Glomerular endothelial cell (primary cell): Measurements from ENCODE around the gene KRTAP10-11. TPM values are rescaled to one million over a fixed set of nuclear protein-coding genes. Genes with fewer than 3 reads are reported as not detected.
"Not testable (repeated sequence)": the region's sequence is repeated elsewhere in the genome, so short reads cannot be mapped to it uniquely, and the experiment has no call there.

Experiments
- DNase-seq: peaks from one replicate; pipeline ENCODE4 v3.0.0-alpha.2; 2011; ENCODE audit warnings: low read depth, low spot score; ENCODE audit errors: extremely low read depth
- total RNA-seq: library from RNA; depleted of rRNA; stranded (reverse); fragments of >200 nt; gene quantifications from 2 replicates; pipeline ENCODE4 v1.2.3, GENCODE V29; 2015

KRTAP10-11 gene
- total RNA-seq, 1 donor from 2014 or later: not detected

DNA sequence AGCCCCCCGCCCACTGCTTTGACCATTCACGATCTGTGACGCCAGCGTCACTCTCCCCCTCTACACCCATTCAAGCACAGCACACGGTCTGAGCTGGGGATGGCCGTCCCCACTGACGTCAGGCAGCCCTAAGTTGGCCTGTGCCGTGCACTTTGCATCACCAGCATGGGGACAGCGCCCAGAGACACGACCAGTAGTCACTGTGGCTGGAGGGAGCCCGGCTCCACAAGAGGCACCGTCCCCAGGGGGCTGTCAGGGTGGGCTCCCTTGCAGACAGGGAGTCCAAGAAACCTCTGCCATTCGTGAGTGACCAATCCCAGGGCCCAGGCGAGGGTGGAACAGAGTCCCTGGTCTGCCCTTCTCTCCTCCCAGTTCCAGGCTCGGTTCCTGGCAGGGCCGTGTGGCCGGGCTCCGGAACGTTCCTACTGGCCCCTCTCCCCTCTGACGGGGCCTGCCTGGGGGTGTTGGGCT is 32.0 kb upstream of the KRTAP10-11 start:
- DNase-seq: no peak

DNA sequence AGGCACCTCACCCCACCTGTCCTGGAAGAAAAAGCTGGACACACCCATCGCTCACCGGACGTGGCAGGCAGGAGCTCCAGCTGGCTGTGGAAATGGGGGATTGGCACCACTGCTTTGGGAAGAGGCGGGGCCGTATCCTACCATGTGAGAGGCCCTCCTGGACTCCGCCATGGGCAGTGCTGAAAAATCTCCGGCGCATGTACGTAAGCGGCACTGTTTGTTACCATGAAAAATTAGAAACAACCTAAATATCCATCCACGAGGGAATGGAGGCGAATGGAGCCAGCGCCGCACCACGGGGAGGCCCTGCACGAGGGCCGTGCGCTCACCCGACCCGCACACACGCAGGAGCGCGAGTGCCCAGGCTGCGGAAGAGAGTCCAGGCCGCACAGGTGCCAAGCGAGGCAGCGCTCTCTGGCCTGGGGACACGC is 31.2 kb upstream of the KRTAP10-11 start:
- DNase-seq: no peak

DNA sequence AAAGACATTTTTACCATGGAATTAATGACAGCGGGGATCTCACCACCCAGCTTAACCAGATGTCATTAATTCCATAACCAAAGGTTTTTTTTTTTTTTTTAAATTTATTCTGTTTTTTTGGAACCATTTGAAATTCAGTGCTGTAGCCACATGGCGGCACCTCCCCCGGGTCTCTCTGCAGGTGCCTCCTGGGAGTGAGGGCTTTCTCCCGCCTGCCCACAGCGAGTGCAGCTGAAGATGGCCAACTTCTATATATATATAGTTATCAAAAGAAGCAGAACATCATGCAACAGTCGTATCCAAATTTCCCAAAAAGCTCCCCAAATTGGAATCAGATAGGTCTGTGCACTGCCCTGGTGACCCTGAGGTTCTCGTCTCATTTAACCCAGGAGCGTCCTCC is 30.7 kb upstream of the KRTAP10-11 start:
- no peak for DNase-seq

- DNase-seq: no peak
These were observed 30.2 kb upstream of the KRTAP10-11 start for GRCh38 chr21:44615911-44616590.

DNA sequence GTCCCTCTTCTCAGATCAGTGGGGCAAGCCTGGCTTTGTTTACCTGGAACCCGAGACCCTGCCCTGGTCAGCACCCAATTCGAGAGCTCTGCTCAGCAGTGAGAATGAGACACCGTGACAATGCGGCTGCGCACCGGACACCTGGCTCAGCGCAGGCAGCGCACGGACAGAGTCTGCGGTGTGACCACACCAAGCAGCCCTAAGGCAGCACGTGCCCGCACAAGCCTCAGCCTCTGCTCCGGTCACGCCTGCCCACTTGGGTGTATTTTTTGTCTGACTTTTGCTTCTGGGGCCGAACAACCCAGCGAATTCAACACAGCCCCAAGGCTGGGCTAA is 29.7 kb upstream of the KRTAP10-11 start:
- DNase-seq: no peak

DNA sequence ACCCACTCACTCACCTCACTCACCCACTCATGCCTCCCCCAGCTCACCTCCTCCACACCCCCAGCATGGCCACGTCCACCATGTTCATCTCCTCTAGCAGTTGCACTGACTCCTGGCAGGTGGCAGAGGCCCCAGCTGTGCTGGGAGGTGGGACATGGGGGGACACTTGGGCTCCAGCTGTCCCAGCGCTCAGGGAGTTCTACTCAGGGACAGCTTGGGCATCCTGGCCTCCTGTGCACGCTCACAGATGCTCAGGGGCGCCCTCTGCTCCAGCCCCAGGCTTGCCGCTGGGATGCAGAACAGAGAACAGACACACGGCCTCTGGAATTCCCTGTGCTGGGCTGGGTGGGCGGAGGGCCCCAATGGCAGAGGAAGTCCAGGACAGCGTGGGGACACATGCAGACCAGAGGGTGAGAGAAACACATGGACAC is 29.1 kb upstream of the KRTAP10-11 start:
- no peak for DNase-seq

- DNase-seq: peak; percentile 2
These were observed 27.7 kb upstream of the KRTAP10-11 start for GRCh38 chr21:44618504-44618903.

GRCh38 chr21:44618909-44619308 is 27.3 kb upstream of the KRTAP10-11 start:
- no peak for DNase-seq

- no peak for DNase-seq
These were observed 26.3 kb upstream of the KRTAP10-11 start for GRCh38 chr21:44619886-44620285.

- no peak for DNase-seq
These were observed 22.6 kb upstream of the KRTAP10-11 start for GRCh38 chr21:44623575-44623974.

DNA sequence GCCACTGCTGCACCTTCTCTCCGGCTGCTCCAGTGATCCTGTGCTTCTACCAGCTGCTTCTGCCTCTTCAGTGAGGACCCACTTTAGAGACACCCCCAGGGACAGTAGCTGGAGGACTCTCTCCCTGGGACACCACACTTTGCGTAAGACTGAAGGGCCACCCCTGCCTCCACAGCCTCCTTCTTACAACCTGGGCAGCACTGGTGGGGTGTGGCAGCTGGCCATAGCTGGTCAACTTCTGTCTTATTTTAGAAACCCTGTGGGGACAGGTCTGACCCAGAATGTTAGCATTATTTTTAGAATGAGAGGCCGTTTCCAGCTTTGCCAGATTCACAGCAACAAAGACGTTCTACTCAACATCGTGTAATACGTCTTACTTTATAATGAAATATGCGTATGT is 20.5 kb upstream of the KRTAP10-11 start:
- DNase-seq: no peak

GRCh38 chr21:44626262-44626661 is 20.0 kb upstream of the KRTAP10-11 start:
- no peak for DNase-seq

GRCh38 chr21:44626673-44627143 is 19.5 kb upstream of the KRTAP10-11 start, which contains the start of gene KRTAP10-9:
KRTAP10-9 (plus strand) TSS chr21:44627093; CDS start chr21:44627172, 79 bp downstream.
- DNase-seq: no peak

DNA sequence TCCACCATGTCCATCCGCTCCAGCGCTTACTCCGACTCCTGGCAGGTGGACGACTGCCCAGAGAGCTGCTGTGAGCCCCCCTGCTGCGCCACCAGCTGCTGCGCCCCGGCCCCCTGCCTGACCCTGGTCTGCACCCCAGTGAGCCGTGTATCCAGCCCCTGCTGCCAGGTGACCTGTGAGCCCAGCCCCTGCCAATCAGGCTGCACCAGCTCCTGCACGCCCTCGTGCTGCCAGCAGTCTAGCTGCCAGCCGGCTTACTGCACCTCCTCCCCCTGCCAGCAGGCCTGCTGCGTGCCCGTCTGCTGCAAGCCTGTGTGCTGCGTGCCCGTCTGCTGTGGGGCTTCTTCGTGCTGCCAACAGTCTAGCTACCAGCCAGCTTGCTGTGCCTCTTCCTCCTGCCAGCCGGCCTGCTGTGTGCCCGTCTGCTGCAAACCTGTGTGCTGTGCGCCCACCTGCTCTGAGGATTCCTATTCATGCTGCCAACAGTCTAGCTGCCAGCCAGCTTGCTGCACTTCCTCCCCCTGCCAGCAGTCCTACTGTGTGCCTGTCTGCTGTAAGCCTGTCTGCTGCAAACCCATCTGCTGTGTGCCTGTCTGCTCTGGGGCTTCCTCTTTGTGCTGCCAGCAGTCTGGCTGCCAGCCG is 18.9 kb upstream of the KRTAP10-11 start:
- not testable (repeated sequence) for DNase-seq

DNA sequence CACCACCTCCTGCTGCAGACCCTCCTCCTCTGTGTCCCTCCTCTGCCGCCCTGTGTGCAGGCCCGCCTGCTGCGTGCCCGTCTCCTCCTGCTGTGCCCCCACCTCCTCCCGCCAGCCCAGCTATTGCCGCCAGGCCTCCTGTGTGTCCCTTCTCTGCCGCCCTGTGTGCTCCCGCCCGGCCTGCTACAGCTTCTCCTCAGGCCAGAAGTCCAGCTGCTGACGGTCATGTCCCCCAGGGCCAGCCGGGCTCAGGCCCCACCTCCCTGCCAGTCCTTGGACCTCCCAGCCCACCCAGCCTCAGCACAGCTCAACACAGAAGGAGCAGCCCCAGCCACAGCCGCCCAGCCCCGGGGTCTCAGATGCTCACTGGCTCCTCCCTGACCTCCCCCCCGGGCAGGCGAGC is 18.4 kb upstream of the KRTAP10-11 start:
- DNase-seq: not testable (repeated sequence)

- no peak for DNase-seq
These were observed 17.4 kb upstream of the KRTAP10-11 start for GRCh38 chr21:44628707-44629391.

- DNase-seq: no peak
These were observed 15.8 kb upstream of the KRTAP10-11 start for GRCh38 chr21:44630440-44630839.

- DNase-seq: no peak
These were observed 14.1 kb upstream of the KRTAP10-11 start for GRCh38 chr21:44632067-44632466.

- no peak for DNase-seq
These were observed 9.8 kb upstream of the KRTAP10-11 start for GRCh38 chr21:44636209-44637017.

DNA sequence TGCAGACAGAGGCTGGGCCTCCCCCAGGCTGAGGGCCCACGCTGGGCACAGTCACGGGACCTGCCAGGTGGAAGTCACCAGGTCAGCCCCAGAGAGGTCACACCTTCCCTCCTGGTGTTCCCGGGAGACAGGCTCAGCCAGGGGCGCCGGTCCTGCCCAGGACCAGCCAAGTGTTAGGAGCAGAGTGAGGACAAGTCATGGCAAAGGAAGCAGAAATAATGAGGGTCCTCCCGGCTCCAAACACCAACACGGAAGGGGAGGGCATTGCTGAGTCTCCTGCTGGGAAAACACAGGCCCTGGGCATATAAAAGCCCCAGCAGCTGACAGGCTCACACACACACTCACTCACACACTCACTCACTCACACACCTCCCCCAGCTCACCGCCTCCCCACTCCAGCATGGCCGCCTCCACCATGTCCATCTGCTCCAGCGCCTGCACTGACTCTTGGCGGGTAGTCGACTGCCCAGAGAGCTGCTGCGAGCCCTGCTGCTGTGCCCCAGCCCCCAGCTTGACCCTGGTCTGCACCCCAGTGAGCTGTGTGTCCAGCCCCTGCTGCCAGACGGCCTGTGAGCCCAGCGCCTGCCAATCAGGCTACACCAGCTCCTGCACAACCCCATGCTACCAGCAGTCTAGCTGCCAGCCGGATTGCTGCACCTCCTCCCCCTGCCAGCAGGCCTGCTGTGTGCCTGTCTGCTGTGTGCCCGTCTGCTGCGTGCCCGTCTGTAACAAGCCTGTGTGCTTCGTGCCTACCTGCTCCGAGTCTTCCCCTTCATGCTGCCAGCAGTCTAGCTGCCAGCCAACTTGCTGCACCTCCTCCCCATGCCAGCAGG is 9.0 kb upstream of the KRTAP10-11 start, which contains the start of gene KRTAP10-10:
Gene KRTAP10-10 (plus strand): TSS at position 339 of the 833 bp plus-strand sequence. CDS start 62 bp downstream, at position 401.
- DNase-seq: no peak
